ENCODE results near the gene CTSS.
"Not testable (repeated sequence)": the region's sequence is repeated elsewhere in the genome, so short reads cannot be mapped to it uniquely, and the experiment has no call there.

The CTSS gene

DNA sequence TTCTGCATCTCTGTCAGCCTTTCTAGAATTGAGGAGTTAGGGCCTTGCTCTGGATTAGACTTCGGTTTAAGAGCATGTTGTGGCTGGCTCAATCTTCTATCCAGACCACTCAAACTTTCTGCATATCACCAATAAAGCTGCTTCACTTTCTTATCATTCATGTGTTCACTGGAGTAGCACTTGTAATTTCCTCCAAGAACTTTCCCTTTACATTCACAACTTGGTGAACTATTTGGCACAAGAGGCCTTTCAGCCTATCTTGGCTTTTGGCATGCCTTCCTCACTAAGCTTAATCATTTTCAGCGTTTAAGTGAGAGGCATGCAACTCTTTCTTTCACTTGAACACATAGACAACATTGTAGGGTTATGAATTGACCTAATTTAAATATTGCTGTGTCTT, 41.2 kb downstream of the CTSS start:
- Histone ChIP-seq H3K4me1 (ENCODE audit: control insufficient read depth, insufficient read depth, low read length) (no peaks in the 10 kb centered on the region), H3K9ac (ENCODE audit: low read depth, low read length) (no peak overlapping the region), H3K27me3 (ENCODE audit: control insufficient read depth, insufficient read depth, low read length) (no peaks in the 10 kb centered on the region), H3K36me3 (ENCODE audit: control insufficient read depth, insufficient read depth, low read length) (no peaks in the 10 kb centered on the region), H3K4me3 (ENCODE audit: low read depth, low read length) (no peak overlapping the region), H3K9me3 (ENCODE audit: control insufficient read depth, insufficient read depth, low read length) (no peaks in the 10 kb centered on the region)

DNA sequence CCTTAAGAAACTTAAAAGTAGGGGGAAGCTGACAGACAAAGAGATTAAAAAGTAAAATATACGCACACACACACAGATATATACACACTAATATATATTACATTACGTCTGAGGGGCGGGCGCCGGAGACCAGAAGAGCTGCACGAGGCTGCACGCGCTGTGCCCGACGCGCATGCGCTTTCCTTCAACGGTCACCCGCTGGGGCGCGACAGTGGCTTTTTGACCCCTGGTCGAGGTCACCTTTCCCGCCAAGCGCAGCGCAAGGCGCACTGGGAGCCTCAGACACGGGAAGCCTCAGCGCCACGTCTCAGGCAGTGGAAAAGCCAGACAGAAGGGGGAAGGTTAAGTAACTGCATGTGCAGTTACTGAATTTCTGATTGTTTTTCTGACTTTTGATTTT, 44.9 kb downstream of the CTSS start, which contains the start of gene HORMAD1:
TSS of gene HORMAD1 (minus strand) at position 193 of the 400 bp plus-strand sequence. CDS start 1,390 bp downstream, outside the sequence.
- Histone ChIP-seq H3K36me3 (ENCODE audit: control insufficient read depth, insufficient read depth, low read length) (no peaks in the 10 kb centered on the region), H3K27me3 (ENCODE audit: control insufficient read depth, insufficient read depth, low read length) (no peaks in the 10 kb centered on the region), H3K9ac (ENCODE audit: low read depth, low read length) (no peak within 1 kb of the TSS), H3K9me3 (ENCODE audit: control insufficient read depth, insufficient read depth, low read length) (no peaks in the 10 kb centered on the region), H3K4me3 (ENCODE audit: low read depth, low read length) (no peak within 1 kb of the TSS), H3K4me1 (ENCODE audit: control insufficient read depth, insufficient read depth, low read length) (no peaks in the 10 kb centered on the region)

DNA sequence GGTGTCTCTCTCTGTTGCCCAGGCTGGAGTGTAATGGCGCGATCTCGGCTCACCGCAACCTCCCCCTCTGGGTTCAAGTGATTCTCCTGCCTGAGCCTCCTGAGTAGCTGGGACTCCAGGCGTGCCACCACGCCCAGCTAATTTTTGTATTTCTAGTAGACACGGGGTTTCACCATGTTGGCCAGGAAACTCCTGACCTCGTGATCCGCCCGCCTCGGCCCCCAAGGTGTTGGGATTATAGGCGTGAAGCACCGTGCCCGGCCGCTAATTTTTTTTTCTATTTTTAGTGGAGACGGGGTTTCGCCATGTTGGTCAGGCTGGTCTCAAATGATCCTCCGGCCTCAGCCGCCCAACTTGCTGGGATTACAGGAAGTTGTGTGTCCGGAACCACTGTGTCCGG, 45.5 kb downstream of the CTSS start:
- Histone ChIP-seq H3K27me3 (ENCODE audit: control insufficient read depth, insufficient read depth, low read length) (no peaks in the 10 kb centered on the region), H3K36me3 (ENCODE audit: control insufficient read depth, insufficient read depth, low read length) (no peaks in the 10 kb centered on the region), H3K9ac (ENCODE audit: low read depth, low read length) (no peak overlapping the region), H3K4me3 (ENCODE audit: low read depth, low read length) (no peak overlapping the region), H3K9me3 (ENCODE audit: control insufficient read depth, insufficient read depth, low read length) (no peaks in the 10 kb centered on the region), H3K4me1 (ENCODE audit: control insufficient read depth, insufficient read depth, low read length) (no peaks in the 10 kb centered on the region)

DNA sequence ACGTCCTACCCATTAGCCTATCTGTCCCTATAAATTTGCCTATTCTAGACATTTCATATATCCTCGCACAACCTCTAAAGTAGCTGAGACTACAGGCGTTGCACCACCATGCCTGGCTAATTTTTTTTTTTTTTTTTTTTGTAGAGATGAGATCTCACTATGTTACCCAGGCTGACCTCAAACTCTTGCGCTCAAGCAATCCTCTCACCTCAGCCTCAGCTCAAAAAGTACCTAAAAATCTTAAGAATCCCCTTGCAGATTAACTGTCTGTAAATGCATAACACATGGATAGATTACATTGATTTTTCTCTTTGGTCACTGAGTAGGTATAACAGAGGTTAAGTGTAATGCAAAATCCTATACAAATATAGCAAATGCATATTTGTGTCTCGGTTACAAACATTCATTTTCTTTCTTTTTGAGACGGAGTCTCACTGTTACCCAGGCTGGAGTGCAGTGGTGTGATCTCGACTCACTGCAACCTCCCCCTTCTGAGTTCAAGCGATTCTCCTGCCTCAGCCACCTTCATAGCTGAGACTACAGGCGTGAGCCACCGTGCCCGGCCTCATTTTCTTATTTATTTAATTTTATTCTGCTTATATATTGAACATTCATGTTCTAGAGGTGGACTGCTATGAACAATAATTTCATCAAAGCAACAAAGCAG, 47.2 kb downstream of the CTSS start:
- no peak overlapping the region for H3K9ac ChIP-seq (ENCODE audit: low read depth, low read length)
- no peaks in the 10 kb centered on the region for H3K27me3 ChIP-seq (ENCODE audit: control insufficient read depth, insufficient read depth, low read length)
- no peaks in the 10 kb centered on the region for H3K36me3 ChIP-seq (ENCODE audit: control insufficient read depth, insufficient read depth, low read length)
- no peak overlapping the region for H3K4me3 ChIP-seq (ENCODE audit: low read depth, low read length)
- no peaks in the 10 kb centered on the region for H3K4me1 ChIP-seq (ENCODE audit: control insufficient read depth, insufficient read depth, low read length)
- H3K9me3 ChIP-seq (ENCODE audit: control insufficient read depth, insufficient read depth, low read length) = no peaks in the 10 kb centered on the region

DNA sequence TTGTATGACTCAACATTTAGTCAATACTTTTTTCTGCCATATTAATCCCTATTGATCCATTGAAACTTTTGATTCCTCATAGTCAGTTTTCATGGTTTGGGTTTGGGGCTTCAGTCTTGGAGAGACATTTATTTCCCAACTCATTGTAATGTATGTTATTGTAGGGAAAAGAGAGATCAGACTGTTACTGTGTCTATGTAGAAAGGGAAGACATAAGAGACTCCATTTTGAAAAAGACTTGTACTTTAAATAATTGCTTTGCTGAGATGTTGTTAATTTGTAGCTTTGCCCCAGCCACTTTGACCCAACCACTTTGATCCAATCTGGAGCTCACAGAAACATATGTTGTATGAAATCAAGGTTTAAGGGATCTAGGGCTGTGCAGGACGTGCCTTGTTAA, 56.5 kb downstream of the CTSS start:
- not testable (repeated sequence) for H3K9me3 ChIP-seq (ENCODE audit: control insufficient read depth, insufficient read depth, low read length); H3K4me1 ChIP-seq (ENCODE audit: control insufficient read depth, insufficient read depth, low read length); H3K4me3 ChIP-seq (ENCODE audit: low read depth, low read length); H3K36me3 ChIP-seq (ENCODE audit: control insufficient read depth, insufficient read depth, low read length); H3K27me3 ChIP-seq (ENCODE audit: control insufficient read depth, insufficient read depth, low read length); H3K9ac ChIP-seq (ENCODE audit: low read depth, low read length)

DNA sequence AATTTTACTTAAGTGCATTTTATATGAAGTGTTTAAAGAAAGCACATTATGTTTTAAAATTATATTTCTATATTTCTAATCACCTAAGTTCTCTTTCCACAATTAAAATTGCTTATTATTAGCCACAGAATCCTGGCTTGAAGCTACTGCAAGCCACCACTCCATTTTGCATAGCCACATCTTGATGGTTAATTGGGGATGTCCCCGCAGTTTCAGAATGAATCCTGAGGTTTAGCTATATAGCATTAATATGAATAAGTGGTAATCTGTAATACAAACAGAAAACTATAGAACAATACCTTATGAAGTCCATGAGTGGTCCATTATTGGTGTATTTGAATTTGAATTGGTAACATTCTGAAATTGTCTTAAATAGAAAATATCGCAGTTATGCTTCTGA, 57.0 kb downstream of the CTSS start:
- H3K9ac ChIP-seq (ENCODE audit: low read depth, low read length) = no peak overlapping the region
- H3K4me1 ChIP-seq (ENCODE audit: control insufficient read depth, insufficient read depth, low read length) = no peaks in the 10 kb centered on the region
- no peaks in the 10 kb centered on the region for H3K9me3 ChIP-seq (ENCODE audit: control insufficient read depth, insufficient read depth, low read length)
- H3K4me3 ChIP-seq (ENCODE audit: low read depth, low read length) = no peak overlapping the region
- H3K27me3 ChIP-seq (ENCODE audit: control insufficient read depth, insufficient read depth, low read length) = no peaks in the 10 kb centered on the region
- no peaks in the 10 kb centered on the region for H3K36me3 ChIP-seq (ENCODE audit: control insufficient read depth, insufficient read depth, low read length)

DNA sequence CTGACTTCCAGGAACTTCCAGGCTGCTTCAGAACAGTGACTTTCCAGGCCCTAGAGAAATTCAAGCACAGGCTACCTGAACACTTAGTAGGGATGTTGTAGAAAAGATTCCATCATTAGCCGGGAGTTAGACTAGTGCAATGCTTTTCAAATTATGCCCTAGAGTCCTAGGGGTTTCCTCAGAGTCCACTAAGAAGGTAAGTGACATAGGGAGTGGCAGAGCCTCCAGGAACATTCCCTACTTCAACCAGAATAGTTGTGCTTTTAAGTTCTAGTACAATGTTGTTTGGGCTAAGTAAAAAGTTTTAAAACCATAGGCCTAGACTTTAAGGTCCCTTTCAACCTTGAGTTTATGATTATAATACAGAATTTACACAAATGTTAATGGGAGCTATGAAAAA, 59.5 kb downstream of the CTSS start:
- Histone ChIP-seq H3K9me3 (ENCODE audit: control insufficient read depth, insufficient read depth, low read length) (no peaks in the 10 kb centered on the region), H3K27me3 (ENCODE audit: control insufficient read depth, insufficient read depth, low read length) (no peaks in the 10 kb centered on the region), H3K4me1 (ENCODE audit: control insufficient read depth, insufficient read depth, low read length) (no peaks in the 10 kb centered on the region), H3K4me3 (ENCODE audit: low read depth, low read length) (no peak overlapping the region), H3K9ac (ENCODE audit: low read depth, low read length) (no peak overlapping the region), H3K36me3 (ENCODE audit: control insufficient read depth, insufficient read depth, low read length) (no peaks in the 10 kb centered on the region)

DNA sequence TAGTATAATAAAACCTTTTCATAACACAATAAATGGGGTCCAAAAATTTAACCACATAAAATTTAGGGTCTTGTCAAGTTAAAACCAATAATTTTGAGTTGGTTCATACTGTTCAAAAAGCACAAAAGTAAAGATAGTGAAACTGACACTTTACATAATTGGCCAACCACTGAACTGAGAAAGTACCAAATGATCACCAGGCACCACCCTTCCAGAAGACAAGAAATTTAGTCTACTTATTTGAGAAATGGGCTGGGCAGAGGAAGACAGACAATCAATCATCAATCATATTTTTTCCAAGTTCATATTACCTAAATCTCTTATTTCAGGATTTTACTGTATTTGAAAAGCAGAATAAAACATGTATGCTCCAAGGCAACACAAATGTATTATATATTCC, 62.2 kb downstream of the CTSS start:
- no peak overlapping the region for H3K9ac ChIP-seq (ENCODE audit: low read depth, low read length)
- H3K36me3 ChIP-seq (ENCODE audit: control insufficient read depth, insufficient read depth, low read length) = no peaks in the 10 kb centered on the region
- H3K4me3 ChIP-seq (ENCODE audit: low read depth, low read length) = no peak overlapping the region
- no peaks in the 10 kb centered on the region for H3K27me3 ChIP-seq (ENCODE audit: control insufficient read depth, insufficient read depth, low read length)
- no peaks in the 10 kb centered on the region for H3K9me3 ChIP-seq (ENCODE audit: control insufficient read depth, insufficient read depth, low read length)
- H3K4me1 ChIP-seq (ENCODE audit: control insufficient read depth, insufficient read depth, low read length) = no peaks in the 10 kb centered on the region

DNA sequence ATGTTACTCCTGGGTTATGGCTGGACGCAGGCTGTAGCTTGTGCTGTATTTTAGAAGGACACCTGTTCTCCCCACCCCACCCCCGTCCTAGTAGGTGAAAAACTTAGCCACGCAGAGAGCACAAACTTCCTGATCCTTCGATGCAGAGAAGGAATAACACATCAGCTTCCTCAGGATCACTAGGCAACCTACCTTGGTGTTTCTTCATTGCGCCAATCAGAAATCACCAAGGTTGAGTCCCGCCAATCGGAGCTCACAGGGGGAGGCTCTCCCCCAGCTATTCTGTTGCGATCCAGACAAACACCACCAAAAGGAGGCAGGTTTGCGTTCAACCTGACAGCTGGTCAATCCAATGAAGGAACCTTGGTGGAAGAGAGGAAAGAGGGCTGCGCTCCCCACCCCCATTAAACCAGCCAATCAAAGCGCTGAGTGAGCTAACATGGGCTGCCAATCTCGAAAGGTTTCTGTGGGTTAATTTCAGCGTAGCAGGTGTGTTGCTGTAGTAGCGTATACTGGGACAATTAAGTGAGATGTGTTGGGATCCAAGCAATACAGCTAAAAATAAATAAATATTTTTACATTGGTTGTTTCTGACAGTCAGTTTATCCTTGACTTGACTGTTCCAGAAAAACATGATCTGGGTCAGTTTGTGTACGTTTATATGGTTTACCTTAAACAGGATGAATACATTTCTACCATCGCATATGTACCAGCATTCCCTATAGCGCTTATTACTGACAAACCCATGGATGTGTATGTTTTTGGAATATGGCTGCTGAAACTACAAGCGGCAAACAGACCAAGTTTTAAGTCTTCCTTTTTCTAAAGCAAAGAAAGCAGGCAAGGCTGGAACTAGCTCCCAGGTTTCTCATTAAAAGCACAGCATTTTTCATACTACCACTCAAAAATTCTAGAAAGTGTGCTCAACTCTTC, 68.3 kb downstream of the CTSS start, which contains the start of gene GOLPH3L:
TSS of gene GOLPH3L (minus strand) at position 160 of the 933 bp plus-strand sequence. CDS start 2,316 bp downstream, outside the sequence.
- Histone ChIP-seq H3K27me3 (ENCODE audit: control insufficient read depth, insufficient read depth, low read length) (no peaks in the 10 kb centered on the region), H3K4me3 (ENCODE audit: low read depth, low read length) (peak within 1 kb of the TSS; percentile 80), H3K9me3 (ENCODE audit: control insufficient read depth, insufficient read depth, low read length) (no peaks in the 10 kb centered on the region), H3K36me3 (ENCODE audit: control insufficient read depth, insufficient read depth, low read length) (peaks cover 2% of the 10 kb centered on the region), H3K9ac (ENCODE audit: low read depth, low read length) (peak within 1 kb of the TSS; percentile 9), H3K4me1 (ENCODE audit: control insufficient read depth, insufficient read depth, low read length) (no peaks in the 10 kb centered on the region)

DNA sequence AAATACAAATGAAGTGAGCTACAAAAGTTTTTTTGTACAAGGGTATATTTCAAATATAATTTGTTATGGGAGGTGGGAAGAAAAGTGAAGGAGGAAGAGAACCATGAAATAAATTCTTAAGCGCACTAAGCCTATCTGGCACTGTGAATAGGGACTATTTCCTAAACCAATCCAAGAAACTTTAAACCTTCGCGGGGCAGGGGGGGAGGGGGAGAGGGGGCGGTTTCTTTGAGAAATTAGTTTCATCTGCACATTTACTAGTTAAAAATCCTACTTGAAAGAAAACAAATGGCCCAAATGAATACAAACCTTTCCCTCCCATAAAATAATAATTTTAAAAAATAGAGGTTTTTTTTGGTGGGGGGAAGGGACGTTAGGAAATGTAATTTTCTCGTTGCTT, 69.0 kb downstream of the CTSS start:
- no peaks in the 10 kb centered on the region for H3K27me3 ChIP-seq (ENCODE audit: control insufficient read depth, insufficient read depth, low read length)

DNA sequence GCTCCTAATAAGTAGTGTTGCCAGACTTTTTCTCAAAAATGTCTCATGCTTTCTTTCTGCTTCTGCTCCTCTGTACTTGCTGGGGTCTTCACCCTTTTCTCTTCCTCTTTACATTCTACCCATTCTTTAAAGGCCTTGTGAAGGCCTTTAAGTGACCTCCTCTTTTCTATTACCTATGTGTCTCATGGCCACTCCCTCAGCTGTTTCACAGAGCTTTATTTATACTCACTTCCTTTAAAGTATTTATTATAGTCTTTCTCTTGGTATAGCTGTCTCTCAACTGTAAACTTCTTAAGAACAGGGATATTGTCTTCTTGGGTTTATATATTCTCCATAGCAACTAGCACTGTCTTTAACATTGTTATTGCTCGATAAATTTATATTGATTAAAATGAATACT, 69.4 kb downstream of the CTSS start:
- no peaks in the 10 kb centered on the region for H3K9me3 ChIP-seq (ENCODE audit: control insufficient read depth, insufficient read depth, low read length)
- H3K9ac ChIP-seq (ENCODE audit: low read depth, low read length) = peak overlapping the region; percentile 9
- no peaks in the 10 kb centered on the region for H3K27me3 ChIP-seq (ENCODE audit: control insufficient read depth, insufficient read depth, low read length)
- peak overlapping the region; percentile 63 for H3K4me3 ChIP-seq (ENCODE audit: low read depth, low read length)
- peaks cover 5% of the 10 kb centered on the region for H3K36me3 ChIP-seq (ENCODE audit: control insufficient read depth, insufficient read depth, low read length)
- no peaks in the 10 kb centered on the region for H3K4me1 ChIP-seq (ENCODE audit: control insufficient read depth, insufficient read depth, low read length)

More for the DNA sequence above, 69.0 kb downstream of the CTSS start:
- Histone ChIP-seq H3K9me3 (ENCODE audit: control insufficient read depth, insufficient read depth, low read length) (no peaks in the 10 kb centered on the region), H3K9ac (ENCODE audit: low read depth, low read length) (no peak overlapping the region), H3K4me3 (ENCODE audit: low read depth, low read length) (peak overlapping the region; percentile 80), H3K36me3 (ENCODE audit: control insufficient read depth, insufficient read depth, low read length) (peaks cover 5% of the 10 kb centered on the region), H3K4me1 (ENCODE audit: control insufficient read depth, insufficient read depth, low read length) (no peaks in the 10 kb centered on the region)

DNA sequence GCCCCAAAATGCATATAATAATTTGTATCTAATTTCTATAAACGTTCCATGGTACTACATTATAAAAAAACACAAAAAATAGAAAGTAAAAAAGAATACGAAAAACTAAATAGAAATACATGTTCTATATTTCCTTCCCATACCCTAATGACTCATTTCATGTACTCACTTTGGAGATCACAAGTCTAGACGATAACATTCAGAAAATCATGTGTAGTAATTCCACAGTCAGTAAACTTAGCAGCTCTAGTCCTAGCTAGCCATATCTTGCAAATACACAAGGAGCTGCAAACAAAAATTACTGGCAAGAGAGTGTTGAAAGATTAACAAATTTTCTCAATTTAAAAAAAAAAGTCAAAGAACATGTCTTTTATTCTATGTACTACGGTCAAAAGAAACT, 70.0 kb downstream of the CTSS start:
- Histone ChIP-seq H3K4me1 (ENCODE audit: control insufficient read depth, insufficient read depth, low read length) (no peaks in the 10 kb centered on the region), H3K9me3 (ENCODE audit: control insufficient read depth, insufficient read depth, low read length) (no peaks in the 10 kb centered on the region), H3K27me3 (ENCODE audit: control insufficient read depth, insufficient read depth, low read length) (no peaks in the 10 kb centered on the region), H3K9ac (ENCODE audit: low read depth, low read length) (no peak overlapping the region), H3K36me3 (ENCODE audit: control insufficient read depth, insufficient read depth, low read length) (peaks cover 5% of the 10 kb centered on the region), H3K4me3 (ENCODE audit: low read depth, low read length) (peak overlapping the region; percentile 63)

Data from iPS-15b (cell line).